HepG2 (cell line): ENCODE measurements around the gene SCYGR5. TPM values are rescaled to one million over a fixed set of nuclear protein-coding genes. Genes with fewer than 3 reads are reported as not detected.

Experiments
- ATF1 ChIP-seq: IDR thresholded peaks from 2 replicates; pipeline ENCODE4 v1.6.1; 2016; ENCODE audit warnings: mild to moderate bottlenecking, control low read depth
- EEA1 ChIP-seq: sonication (generic); formaldehyde crosslinking; IDR thresholded peaks from 2 replicates; pipeline ENCODE4 v1.5.1; 2020; ENCODE audit warnings: mild to moderate bottlenecking, missing genetic modification reagents, borderline replicate concordance
- ELF3 ChIP-seq: IDR thresholded peaks from 2 replicates; pipeline ENCODE4 v1.6.1; 2016; ENCODE audit warnings: missing genetic modification reagents, missing compliant biosample characterization
- FOSL1 ChIP-seq: sonication (generic); formaldehyde crosslinking; IDR thresholded peaks from 2 replicates; pipeline ENCODE4 v1.9.0; 2021; ENCODE audit warnings: missing genetic modification reagents, borderline replicate concordance
- FOSL2 ChIP-seq: sonication (generic); formaldehyde crosslinking; IDR thresholded peaks from 2 replicates; pipeline ENCODE4 v1.4.0; 2020; ENCODE audit warnings: missing genetic modification reagents
- HMGA1 ChIP-seq: sonication (generic); formaldehyde crosslinking; conservative IDR thresholded peaks from 2 replicates; pipeline ENCODE4 v1.4.0; 2020; ENCODE audit warnings: missing genetic modification reagents
- HOXA9 ChIP-seq: sonication (generic); formaldehyde crosslinking; IDR thresholded peaks from 2 replicates; pipeline ENCODE4 v1.8.1; 2022; ENCODE audit warnings: missing genetic modification reagents, mild to moderate bottlenecking, moderate library complexity, borderline replicate concordance
- NAIF1 ChIP-seq: sonication (generic); formaldehyde crosslinking; IDR thresholded peaks from 2 replicates; pipeline ENCODE4 v1.5.0; 2020; ENCODE audit warnings: mild to moderate bottlenecking, missing genetic modification reagents, borderline replicate concordance
- SALL1 ChIP-seq: sonication (generic); formaldehyde crosslinking; IDR thresholded peaks from 2 replicates; pipeline ENCODE4 v1.8.0; 2022; ENCODE audit warnings: mild to moderate bottlenecking, missing genetic modification reagents
- SIN3A ChIP-seq: IDR thresholded peaks from 2 replicates; pipeline ENCODE4 v1.6.1; 2011; ENCODE audit warnings: low read depth, mild to moderate bottlenecking, control low read depth, low read length, borderline replicate concordance
- TIGD3 ChIP-seq: sonication (generic); formaldehyde crosslinking; IDR thresholded peaks from 2 replicates; pipeline ENCODE4 v1.5.1; 2020; ENCODE audit warnings: mild to moderate bottlenecking, missing genetic modification reagents, borderline replicate concordance
- ZBTB38 ChIP-seq: sonication (generic); formaldehyde crosslinking; IDR thresholded peaks from 2 replicates; pipeline ENCODE4 v1.5.1; 2020; ENCODE audit warnings: mild to moderate bottlenecking, missing genetic modification reagents
- ZFP1 ChIP-seq: IDR thresholded peaks from 2 replicates; pipeline ENCODE4 v1.6.1; 2016
- ZNF24 ChIP-seq: fragments of 450-650 bp; IDR thresholded peaks from 2 replicates; pipeline ENCODE4 v1.6.1; 2017; ENCODE audit warnings: antibody characterized with exemption, mild to moderate bottlenecking
- ZNF263 ChIP-seq: sonication (generic); formaldehyde crosslinking; IDR thresholded peaks from 2 replicates; pipeline ENCODE4 v1.4.0; 2020; ENCODE audit warnings: missing genetic modification reagents
- ZNF333 ChIP-seq: sonication (generic); formaldehyde crosslinking; IDR thresholded peaks from 2 replicates; pipeline ENCODE4 v1.4.0; 2020; ENCODE audit warnings: mild to moderate bottlenecking, missing genetic modification reagents, borderline replicate concordance
- ZNF432 ChIP-seq: sonication (generic); formaldehyde crosslinking; IDR thresholded peaks from 2 replicates; pipeline ENCODE4 v1.5.0; 2020; ENCODE audit warnings: missing genetic modification reagents, mild to moderate bottlenecking, borderline replicate concordance
- ZNF703 ChIP-seq: sonication (generic); formaldehyde crosslinking; IDR thresholded peaks from 2 replicates; pipeline ENCODE4 v1.5.1; 2020; ENCODE audit warnings: missing genetic modification reagents, mild to moderate bottlenecking, moderate library complexity, borderline replicate concordance
- ZSCAN25 ChIP-seq: sonication (generic); formaldehyde crosslinking; IDR thresholded peaks from 2 replicates; pipeline ENCODE4 v1.8.0; 2022; ENCODE audit warnings: mild to moderate bottlenecking, missing genetic modification reagents
- polyA plus RNA-seq, 8 experiments: library from polyadenylated mRNA; depleted of rRNA in 3 of 8; stranded (reverse) in 7 of 8; unstranded in 1 of 8; fragments of >200 nt; fragmentation: Illumina TruSeq in 4 of 8; extraction: Trizol in 4 of 8; gene quantifications; 2 replicates each; pipeline versions ENCODE4 v1.2.1 to v1.2.3, GENCODE V29; 2011 to 2016; ENCODE audit warnings: low read depth in 4 of 8, missing spikeins in 1 of 8, mixed read lengths in 1 of 8; ENCODE audit not compliant: insufficient read depth in 1 of 8
- total RNA-seq, 5 experiments: library from RNA; depleted of rRNA; stranded (reverse); fragments of >200 nt; fragmentation: Illumina TruSeq; extraction: Trizol; gene quantifications; 2 replicates each; pipeline ENCODE4 v1.2.3, GENCODE V29; 2016; ENCODE audit warnings: low read depth in 1 of 5
- TF ChIP-seq, protein P1 (sequence below): IDR thresholded peaks from 2 replicates; pipeline ENCODE4 v1.6.1; 2016; ENCODE audit warnings: mild to moderate bottlenecking
- TF ChIP-seq, protein P2 (sequence below): sonication (generic); formaldehyde crosslinking; IDR thresholded peaks from 2 replicates; pipeline ENCODE4 v1.5.0; 2020; ENCODE audit warnings: missing genetic modification reagents
- TF ChIP-seq, protein P3 (sequence below): sonication (generic); formaldehyde crosslinking; IDR thresholded peaks from 2 replicates; pipeline ENCODE4 v1.4.0; 2020; ENCODE audit warnings: mild to moderate bottlenecking, missing genetic modification reagents
- TF ChIP-seq, protein P4 (sequence below): IDR thresholded peaks from 2 replicates; pipeline ENCODE4 v1.6.1; 2016; ENCODE audit warnings: missing compliant biosample characterization, missing genetic modification reagents, borderline replicate concordance

The SCYGR5 gene
- total and polyA plus RNA-seq, 2 of the 13 experiments (the other 11 are each of a cell fraction or from before 2014, with no cell fraction given): not detected

- TF ChIP-seq, protein P1, sequence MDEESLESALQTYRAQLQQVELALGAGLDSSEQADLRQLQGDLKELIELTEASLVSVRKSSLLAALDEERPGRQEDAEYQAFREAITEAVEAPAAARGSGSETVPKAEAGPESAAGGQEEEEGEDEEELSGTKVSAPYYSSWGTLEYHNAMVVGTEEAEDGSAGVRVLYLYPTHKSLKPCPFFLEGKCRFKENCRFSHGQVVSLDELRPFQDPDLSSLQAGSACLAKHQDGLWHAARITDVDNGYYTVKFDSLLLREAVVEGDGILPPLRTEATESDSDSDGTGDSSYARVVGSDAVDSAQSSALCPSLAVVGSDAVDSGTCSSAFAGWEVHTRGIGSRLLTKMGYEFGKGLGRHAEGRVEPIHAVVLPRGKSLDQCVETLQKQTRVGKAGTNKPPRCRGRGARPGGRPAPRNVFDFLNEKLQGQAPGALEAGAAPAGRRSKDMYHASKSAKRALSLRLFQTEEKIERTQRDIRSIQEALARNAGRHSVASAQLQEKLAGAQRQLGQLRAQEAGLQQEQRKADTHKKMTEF: no peak
- TF ChIP-seq ATF1 (CRISPR knock-in tag) (peak; percentile 34; the same call in 1 of the 2 replicates), SALL1 (CRISPR knock-in tag) (no peak), ZSCAN25 (CRISPR knock-in tag) (no peak), HMGA1 (no peak), SIN3A (no peak), ZNF703 (no peak), ZNF24 (no peak), TIGD3 (CRISPR knock-in tag) (no peak), NAIF1 (CRISPR knock-in tag) (no peak), ZNF263 (CRISPR knock-in tag) (no peak), ZNF432 (CRISPR knock-in tag) (no peak), ZBTB38 (no peak), ZNF333 (CRISPR knock-in tag) (no peak), EEA1 (no peak), ELF3 (CRISPR knock-in tag) (0 out of 2 replicates have a peak, but pooled peaks have one; percentile 30), ZFP1 (no peak), HOXA9 (CRISPR knock-in tag) (no peak), FOSL2 (CRISPR knock-in tag) (peak; percentile 99), FOSL1 (CRISPR knock-in tag) (peak; percentile 86)
- TF ChIP-seq, protein P2, sequence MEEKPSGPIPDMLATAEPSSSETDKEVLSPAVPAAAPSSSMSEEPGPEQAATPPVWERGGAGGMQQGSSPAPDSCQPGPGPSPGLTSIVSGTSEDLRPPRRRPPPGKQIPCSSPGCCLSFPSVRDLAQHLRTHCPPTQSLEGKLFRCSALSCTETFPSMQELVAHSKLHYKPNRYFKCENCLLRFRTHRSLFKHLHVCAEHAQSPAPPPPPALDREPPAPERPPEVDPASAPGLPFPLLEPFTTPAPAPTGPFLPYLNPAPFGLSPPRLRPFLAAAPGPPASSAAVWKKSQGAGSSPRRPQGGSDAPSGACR: no peak
- TF ChIP-seq, protein P3, sequence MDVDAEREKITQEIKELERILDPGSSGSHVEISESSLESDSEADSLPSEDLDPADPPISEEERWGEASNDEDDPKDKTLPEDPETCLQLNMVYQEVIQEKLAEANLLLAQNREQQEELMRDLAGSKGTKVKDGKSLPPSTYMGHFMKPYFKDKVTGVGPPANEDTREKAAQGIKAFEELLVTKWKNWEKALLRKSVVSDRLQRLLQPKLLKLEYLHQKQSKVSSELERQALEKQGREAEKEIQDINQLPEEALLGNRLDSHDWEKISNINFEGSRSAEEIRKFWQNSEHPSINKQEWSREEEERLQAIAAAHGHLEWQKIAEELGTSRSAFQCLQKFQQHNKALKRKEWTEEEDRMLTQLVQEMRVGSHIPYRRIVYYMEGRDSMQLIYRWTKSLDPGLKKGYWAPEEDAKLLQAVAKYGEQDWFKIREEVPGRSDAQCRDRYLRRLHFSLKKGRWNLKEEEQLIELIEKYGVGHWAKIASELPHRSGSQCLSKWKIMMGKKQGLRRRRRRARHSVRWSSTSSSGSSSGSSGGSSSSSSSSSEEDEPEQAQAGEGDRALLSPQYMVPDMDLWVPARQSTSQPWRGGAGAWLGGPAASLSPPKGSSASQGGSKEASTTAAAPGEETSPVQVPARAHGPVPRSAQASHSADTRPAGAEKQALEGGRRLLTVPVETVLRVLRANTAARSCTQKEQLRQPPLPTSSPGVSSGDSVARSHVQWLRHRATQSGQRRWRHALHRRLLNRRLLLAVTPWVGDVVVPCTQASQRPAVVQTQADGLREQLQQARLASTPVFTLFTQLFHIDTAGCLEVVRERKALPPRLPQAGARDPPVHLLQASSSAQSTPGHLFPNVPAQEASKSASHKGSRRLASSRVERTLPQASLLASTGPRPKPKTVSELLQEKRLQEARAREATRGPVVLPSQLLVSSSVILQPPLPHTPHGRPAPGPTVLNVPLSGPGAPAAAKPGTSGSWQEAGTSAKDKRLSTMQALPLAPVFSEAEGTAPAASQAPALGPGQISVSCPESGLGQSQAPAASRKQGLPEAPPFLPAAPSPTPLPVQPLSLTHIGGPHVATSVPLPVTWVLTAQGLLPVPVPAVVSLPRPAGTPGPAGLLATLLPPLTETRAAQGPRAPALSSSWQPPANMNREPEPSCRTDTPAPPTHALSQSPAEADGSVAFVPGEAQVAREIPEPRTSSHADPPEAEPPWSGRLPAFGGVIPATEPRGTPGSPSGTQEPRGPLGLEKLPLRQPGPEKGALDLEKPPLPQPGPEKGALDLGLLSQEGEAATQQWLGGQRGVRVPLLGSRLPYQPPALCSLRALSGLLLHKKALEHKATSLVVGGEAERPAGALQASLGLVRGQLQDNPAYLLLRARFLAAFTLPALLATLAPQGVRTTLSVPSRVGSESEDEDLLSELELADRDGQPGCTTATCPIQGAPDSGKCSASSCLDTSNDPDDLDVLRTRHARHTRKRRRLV (CRISPR knock-in tag): no peak
- TF ChIP-seq, protein P4, sequence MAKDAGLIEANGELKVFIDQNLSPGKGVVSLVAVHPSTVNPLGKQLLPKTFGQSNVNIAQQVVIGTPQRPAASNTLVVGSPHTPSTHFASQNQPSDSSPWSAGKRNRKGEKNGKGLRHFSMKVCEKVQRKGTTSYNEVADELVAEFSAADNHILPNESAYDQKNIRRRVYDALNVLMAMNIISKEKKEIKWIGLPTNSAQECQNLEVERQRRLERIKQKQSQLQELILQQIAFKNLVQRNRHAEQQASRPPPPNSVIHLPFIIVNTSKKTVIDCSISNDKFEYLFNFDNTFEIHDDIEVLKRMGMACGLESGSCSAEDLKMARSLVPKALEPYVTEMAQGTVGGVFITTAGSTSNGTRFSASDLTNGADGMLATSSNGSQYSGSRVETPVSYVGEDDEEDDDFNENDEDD (CRISPR knock-in tag): no peak
Observed at GRCh38 chr2:227655454-227655853, 11.2 kb upstream of the SCYGR5 start (continued).
